HCEC 1CT (cell line): ENCODE measurements around the gene PLSCR3.

Source experiments
- DNase-seq: peaks from one replicate; pipeline ENCODE4 v3.0.0-alpha.2; 2017

The PLSCR3 gene

GRCh38 chr17:7405350-7406234, 11.3 kb upstream of the PLSCR3 start:
- no peak for DNase-seq

GRCh38 chr17:7404737-7405349, 10.5 kb upstream of the PLSCR3 start:
- DNase-seq, result peak; percentile 32

- DNase-seq, result peak; percentile 99
Measured at GRCh38 chr17:7403977-7404736, 9.8 kb upstream of the PLSCR3 start, which contains the start of gene TMEM256. Gene TMEM256, minus strand, starts transcription at chr17:7404097. Its CDS starts 13 bp downstream, at chr17:7404084.

- DNase-seq, result peak; percentile 63
Measured at GRCh38 chr17:7403727-7403976, 9.3 kb upstream of the PLSCR3 start.

- no peak for DNase-seq
Measured at GRCh38 chr17:7403043-7403726, 8.9 kb upstream of the PLSCR3 start.

GRCh38 chr17:7398612-7399011, 4.3 kb upstream of the PLSCR3 start:
- no peak for DNase-seq

- DNase-seq, result no peak
Measured at GRCh38 chr17:7396147-7396546, 1.8 kb upstream of the PLSCR3 start.

- no peak for DNase-seq
Measured at GRCh38 chr17:7393613-7394451, 493 bp downstream of the PLSCR3 start.

GRCh38 chr17:7392696-7393612, 1.4 kb downstream of the PLSCR3 start:
- no peak for DNase-seq

GRCh38 chr17:7391307-7391706, 3.0 kb downstream of the PLSCR3 start:
- no peak for DNase-seq

- DNase-seq, result no peak
Measured at GRCh38 chr17:7389924-7390910, 4.1 kb downstream of the PLSCR3 start.

GRCh38 chr17:7388856-7389255, 5.5 kb downstream of the PLSCR3 start:
- DNase-seq, result no peak

- no peak for DNase-seq
Measured at GRCh38 chr17:7384489-7385081, 9.7 kb downstream of the PLSCR3 start.

- no peak for DNase-seq
Measured at GRCh38 chr17:7383742-7384488, 10.4 kb downstream of the PLSCR3 start.

GRCh38 chr17:7383371-7383741, 11.0 kb downstream of the PLSCR3 start:
- DNase-seq, result no peak

- no peak for DNase-seq
Measured at GRCh38 chr17:7382901-7383300, 11.4 kb downstream of the PLSCR3 start.

- DNase-seq, result no peak
Measured at GRCh38 chr17:7380855-7381683, 13.3 kb downstream of the PLSCR3 start, which contains the start of gene TNK1. Gene TNK1, plus strand, starts transcription at chr17:7381089. Its CDS starts 1,838 bp downstream, at chr17:7382927.

GRCh38 chr17:7380321-7380720, 14.0 kb downstream of the PLSCR3 start:
- no peak for DNase-seq
